Left forelimb (tissue), 1 donor: ENCODE measurements around the gene ATRIP.

ENCODE experiments used
- DNase-seq: peaks from one replicate; pipeline ENCODE4 v3.0.0-alpha.2; 2018; ENCODE audit warnings: low spot score

Gene ATRIP

GRCh38 chr3:48410205-48411040 lies 36.1 kb upstream of the ATRIP start:
- peak; percentile 55 for DNase-seq

GRCh38 chr3:48411041-48411588 lies 35.4 kb upstream of the ATRIP start:
- DNase-seq: peak; percentile 30

GRCh38 chr3:48411606-48412374 lies 34.7 kb upstream of the ATRIP start:
- DNase-seq: peak; percentile 38

- peak; percentile 53 for DNase-seq
Observed at GRCh38 chr3:48412375-48413001, 34.0 kb upstream of the ATRIP start.

- no peak for DNase-seq
Observed at GRCh38 chr3:48413086-48413485, 33.5 kb upstream of the ATRIP start.

- DNase-seq: no peak
Observed at GRCh38 chr3:48413611-48414010, 32.9 kb upstream of the ATRIP start.

GRCh38 chr3:48414376-48415250 lies 31.9 kb upstream of the ATRIP start:
- DNase-seq: no peak

GRCh38 chr3:48415251-48415953 lies 31.1 kb upstream of the ATRIP start:
- DNase-seq: no peak

- DNase-seq: no peak
Observed at GRCh38 chr3:48416091-48416505, 30.4 kb upstream of the ATRIP start.

- DNase-seq: no peak
Observed at GRCh38 chr3:48416546-48416945, 30.0 kb upstream of the ATRIP start.

GRCh38 chr3:48417529-48418108 lies 28.9 kb upstream of the ATRIP start:
- DNase-seq: no peak

GRCh38 chr3:48418140-48418539 lies 28.4 kb upstream of the ATRIP start:
- no peak for DNase-seq

GRCh38 chr3:48418651-48419050 lies 27.9 kb upstream of the ATRIP start:
- DNase-seq: no peak

- DNase-seq: no peak
Observed at GRCh38 chr3:48419149-48419548, 27.4 kb upstream of the ATRIP start.

GRCh38 chr3:48419597-48419996 lies 26.9 kb upstream of the ATRIP start:
- no peak for DNase-seq

- no peak for DNase-seq
Observed at GRCh38 chr3:48420561-48420960, 26.0 kb upstream of the ATRIP start.

GRCh38 chr3:48422272-48422671 lies 24.3 kb upstream of the ATRIP start:
- DNase-seq: no peak

- no peak for DNase-seq
Observed at GRCh38 chr3:48422681-48423080, 23.9 kb upstream of the ATRIP start.

- DNase-seq: no peak
Observed at GRCh38 chr3:48423241-48423882, 23.2 kb upstream of the ATRIP start.
